Astrocyte (in vitro differentiated cells and primary cell): ENCODE measurements around the gene HECTD3.

Experiments
- EZH2 ChIP-seq: IDR thresholded peaks from 2 replicates; pipeline ENCODE4 v1.6.1; 2012; ENCODE audit warnings: mild to moderate bottlenecking, low read length, inconsistent platforms; ENCODE audit not compliant: insufficient read depth
- TF ChIP-seq, protein P1 (sequence below): IDR thresholded peaks from 2 replicates; pipeline ENCODE4 v1.5.1; 2011; ENCODE audit warnings: low read depth, mild to moderate bottlenecking, inconsistent platforms, low read length, moderate library complexity; ENCODE audit not compliant: insufficient read depth

DNA sequence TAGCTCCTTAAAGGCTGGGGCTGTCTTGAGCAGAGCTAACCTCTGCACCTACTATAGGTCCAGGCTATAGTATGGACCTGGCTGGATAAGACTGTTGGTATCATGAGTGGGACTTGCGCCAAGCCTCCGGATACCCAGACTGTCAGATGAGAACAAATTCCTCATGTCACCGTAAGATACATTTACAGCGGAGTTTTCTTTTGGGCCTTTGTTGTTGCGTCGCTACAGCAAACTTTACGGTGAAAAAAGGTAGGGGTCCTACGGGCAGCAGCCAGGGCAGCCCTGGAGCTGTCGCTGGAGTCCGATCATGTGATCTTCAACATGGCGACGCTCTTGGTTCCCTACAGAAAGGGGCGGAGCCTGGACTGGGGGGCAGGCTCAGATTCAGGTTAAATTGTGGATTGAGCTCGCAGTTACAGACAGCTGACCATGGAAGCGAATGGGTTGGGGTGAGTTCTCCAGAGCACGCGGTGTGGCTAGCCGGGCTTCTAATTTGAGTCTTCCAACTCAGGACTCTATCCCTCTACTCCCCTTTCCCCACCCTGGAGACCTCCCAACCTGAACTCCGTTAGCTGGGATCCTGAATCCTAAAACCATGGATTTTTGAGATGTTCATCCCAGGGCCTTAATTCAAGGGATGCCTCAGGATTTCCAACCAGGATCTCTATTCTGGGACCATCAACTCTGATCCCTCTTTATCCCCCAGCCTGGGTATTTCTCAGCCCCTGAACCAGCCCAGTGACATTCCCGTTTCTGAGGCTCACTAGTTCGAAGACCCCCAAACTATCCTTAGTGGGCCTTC is 914 bp upstream of the HECTD3 start, which contains the start of gene UROD:
- TF ChIP-seq, protein P1, sequence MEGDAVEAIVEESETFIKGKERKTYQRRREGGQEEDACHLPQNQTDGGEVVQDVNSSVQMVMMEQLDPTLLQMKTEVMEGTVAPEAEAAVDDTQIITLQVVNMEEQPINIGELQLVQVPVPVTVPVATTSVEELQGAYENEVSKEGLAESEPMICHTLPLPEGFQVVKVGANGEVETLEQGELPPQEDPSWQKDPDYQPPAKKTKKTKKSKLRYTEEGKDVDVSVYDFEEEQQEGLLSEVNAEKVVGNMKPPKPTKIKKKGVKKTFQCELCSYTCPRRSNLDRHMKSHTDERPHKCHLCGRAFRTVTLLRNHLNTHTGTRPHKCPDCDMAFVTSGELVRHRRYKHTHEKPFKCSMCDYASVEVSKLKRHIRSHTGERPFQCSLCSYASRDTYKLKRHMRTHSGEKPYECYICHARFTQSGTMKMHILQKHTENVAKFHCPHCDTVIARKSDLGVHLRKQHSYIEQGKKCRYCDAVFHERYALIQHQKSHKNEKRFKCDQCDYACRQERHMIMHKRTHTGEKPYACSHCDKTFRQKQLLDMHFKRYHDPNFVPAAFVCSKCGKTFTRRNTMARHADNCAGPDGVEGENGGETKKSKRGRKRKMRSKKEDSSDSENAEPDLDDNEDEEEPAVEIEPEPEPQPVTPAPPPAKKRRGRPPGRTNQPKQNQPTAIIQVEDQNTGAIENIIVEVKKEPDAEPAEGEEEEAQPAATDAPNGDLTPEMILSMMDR = no peak
- no peak for TF ChIP-seq EZH2
